DLD1 (cell line): ENCODE data around the gene UBXN7.
"Not testable (repeated sequence)": the region's sequence is repeated elsewhere in the genome, so short reads cannot be mapped to it uniquely, and the experiment has no call there.

ENCODE experiments used
- in situ Hi-C: cut with HindIII; loops from 2 replicates; pipeline ENCODE4 v1.10.0; 2017; ENCODE audit warnings: low sequenced_read_pairs

The UBXN7 gene, protein sequence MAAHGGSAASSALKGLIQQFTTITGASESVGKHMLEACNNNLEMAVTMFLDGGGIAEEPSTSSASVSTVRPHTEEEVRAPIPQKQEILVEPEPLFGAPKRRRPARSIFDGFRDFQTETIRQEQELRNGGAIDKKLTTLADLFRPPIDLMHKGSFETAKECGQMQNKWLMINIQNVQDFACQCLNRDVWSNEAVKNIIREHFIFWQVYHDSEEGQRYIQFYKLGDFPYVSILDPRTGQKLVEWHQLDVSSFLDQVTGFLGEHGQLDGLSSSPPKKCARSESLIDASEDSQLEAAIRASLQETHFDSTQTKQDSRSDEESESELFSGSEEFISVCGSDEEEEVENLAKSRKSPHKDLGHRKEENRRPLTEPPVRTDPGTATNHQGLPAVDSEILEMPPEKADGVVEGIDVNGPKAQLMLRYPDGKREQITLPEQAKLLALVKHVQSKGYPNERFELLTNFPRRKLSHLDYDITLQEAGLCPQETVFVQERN

DNA sequence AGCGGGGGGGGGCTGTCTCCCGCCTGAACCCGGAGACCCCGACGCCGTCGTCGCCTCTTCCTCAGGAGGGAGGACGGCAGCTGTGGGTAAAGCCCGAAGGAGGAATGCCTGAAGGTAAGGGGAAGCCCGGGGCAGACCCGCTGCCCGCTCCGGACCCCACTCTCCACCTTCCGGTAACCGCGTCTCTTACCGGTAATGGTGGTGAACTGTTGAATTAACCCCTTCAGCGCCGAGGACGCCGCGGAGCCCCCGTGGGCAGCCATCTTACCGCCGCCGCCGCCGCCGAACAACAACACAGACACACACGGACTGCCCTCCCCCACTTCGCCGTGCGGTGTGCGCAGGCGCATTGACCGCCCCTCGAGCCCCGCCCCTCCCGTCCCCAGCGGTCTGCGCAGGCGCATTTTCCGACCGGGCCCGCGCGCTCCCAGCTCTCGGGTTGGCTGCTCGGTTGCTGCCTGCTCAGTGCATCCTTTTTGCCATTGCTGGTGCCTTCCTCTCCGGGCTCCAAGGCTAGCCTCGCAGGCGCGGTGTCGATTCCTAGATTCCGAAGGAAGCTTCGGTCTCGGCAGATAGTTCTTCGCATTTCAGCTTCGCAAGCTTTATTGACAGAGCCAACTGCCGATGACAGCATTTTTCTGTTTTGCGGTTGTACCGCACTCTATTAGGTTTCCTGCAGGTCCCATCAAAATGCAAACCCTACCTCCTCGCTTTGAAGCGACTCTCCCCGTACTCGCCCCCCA, at the start of gene UBXN7:
Gene UBXN7, minus strand, starts transcription at position 291 of the 743 bp plus-strand sequence. Its CDS starts 28 bp downstream, at position 263.
- in situ Hi-C loops = no loop called here

DNA sequence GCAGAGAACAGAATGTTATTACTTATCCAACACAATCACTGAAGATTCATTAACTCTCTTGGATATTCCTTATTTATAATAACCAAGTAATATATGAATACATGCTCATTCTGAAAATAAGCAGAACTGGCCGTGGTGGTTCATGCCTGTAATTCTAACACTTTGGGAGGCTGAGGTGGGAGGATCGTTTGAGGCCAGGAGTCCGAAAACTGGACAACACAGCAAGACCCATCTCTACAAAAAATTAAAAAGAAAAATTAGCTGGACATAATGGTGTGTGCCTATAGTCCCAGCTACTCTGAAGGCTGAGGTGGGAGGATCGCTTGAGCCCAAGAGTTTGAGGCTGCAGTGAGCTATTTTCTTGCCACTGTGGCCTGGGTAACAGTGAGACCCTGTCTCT, 45.5 kb upstream of the UBXN7 start:
- in situ Hi-C loops = no loop called here

DNA sequence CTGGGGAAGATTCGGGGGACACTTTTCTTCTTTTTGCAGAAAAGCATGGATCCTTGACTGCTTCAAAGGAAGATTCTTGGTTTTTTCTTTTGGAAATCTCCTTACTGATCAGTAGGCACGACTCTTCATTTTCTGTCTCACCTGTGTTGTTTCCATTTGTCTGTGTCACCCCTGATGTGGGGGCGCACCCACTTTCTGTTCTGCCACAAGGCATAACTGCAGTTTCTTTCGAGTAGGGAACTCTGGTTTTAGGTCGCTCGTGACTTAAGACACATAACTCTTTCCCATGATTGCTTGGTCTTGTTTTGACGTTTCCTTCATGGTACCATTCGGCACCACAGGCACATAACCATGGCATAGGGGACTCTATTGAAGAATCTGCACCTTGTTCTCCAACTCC, 40.1 kb upstream of the UBXN7 start:
- in situ Hi-C loops = no loop called here

DNA sequence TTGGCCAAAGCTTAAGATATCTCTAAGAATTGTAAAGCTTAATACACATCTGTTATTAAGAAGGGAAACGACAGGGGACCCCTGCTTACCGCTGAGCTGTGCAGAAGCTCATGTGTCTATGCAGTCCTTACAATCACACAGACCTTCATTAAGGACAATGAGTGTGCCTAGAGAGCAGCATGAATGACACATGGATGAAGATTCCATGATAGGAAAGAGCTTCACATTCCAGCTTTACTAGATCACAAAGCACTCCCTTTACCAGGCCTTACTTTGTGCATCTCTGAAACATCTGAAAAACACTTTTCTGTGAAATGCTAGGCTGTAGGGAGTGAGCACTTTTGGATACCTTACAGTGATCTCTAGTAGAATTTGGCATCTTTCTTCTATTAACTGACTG, 39.3 kb upstream of the UBXN7 start:
- in situ Hi-C loops = no loop called here

DNA sequence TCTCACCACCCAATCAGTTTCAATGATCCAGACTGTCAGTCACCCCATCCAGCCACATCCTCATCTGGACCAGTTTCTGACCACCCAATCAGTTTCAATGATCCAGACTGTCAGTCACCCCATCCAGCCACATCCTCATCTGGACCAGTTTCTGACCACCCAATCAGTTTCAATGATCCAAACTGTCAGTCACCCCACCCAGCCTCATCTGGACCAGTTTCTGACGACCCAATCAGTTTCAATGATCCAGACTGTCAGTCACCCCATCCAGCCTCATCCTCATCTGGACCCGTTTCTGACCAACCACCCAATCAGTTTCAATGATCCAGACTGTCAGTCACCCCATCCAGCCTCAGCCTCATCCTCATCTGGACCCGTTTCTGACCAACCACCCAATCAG, 38.0 kb upstream of the UBXN7 start:
- in situ Hi-C loops = not testable (repeated sequence)

DNA sequence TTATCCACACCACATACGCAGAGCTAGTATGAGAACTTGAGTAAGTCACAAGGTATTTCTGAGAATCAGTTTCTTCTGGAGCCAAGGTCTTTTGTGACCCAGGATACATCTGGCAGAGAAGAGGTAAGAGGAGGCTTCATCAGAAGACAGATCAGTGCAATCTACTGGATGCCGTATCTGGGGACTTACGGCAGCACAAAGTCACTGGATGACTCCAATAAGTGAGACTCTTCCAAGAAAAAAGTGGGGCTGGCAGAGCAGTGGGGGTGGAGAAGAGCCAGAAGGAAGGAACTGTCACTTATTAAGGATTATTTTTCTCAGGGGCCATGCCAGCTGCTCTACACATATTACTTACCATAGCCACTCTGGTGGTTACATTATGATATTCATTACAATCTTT, 31.6 kb upstream of the UBXN7 start:
- in situ Hi-C loops = no loop called here

DNA sequence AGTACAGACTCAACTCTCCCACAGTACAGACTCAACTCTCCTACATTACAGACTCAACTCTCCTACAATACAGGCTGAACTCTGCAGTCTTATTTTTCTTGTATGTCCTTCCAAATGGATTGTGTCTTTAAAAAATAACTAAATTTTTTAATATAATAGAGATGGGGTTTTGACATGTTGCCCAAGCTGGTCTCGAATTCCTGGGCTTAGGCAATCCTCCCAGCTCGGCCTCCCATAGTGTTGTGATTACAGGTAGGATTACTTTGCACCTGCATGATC, 31.2 kb upstream of the UBXN7 start:
- in situ Hi-C loops = no loop called here

DNA sequence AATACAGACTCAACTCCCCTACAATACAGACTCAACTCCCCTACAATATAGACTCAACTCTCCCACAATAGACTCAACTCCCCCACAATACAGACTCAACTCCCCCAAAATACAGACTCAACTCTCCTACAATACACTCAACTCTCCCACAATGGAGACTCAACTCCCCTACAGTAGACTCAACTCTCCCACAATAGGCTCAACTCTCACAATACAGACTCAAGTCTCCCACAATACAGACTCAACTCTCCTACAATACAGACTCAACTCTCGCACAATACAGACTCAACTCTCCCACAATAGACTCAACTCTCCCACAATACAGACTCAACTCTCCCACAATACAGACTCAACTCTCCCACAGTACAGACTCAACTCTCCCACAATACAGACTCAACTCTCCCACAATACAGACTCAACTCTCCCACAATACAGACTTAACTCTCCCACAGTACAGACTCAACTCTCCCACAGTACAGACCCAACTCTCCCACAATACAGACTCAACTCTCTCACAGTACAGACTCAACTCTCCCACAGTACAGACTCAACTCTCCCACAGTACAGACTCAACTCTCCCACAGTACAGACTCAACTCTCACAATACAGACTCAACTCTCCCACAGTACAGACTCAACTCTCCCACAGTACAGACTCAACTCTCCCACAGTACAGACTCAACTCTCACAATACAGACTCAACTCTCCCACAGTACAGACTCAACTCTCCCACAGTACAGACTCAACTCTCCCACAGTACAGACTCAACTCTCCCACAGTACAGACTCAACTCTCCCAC, 30.7 kb upstream of the UBXN7 start:
- in situ Hi-C loops = not testable (repeated sequence)

DNA sequence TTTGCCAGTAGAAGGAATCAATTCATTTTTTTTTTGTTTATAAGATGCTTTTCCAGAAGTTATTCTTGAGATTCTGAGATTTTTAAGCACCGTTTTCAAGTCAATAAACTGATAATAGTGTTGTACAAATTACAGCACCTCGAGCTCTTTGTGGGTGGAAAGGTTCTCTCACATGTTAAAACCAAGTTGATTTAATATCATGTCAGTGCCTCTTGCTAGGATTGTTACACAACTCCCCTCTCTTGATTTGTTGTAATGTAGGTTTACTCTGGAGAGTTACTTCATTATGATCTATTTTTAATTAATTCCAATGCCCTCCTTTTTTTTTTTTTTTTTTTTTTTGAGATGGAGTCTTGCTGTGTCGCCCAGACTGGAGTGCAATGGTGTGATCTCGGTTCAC, 25.8 kb upstream of the UBXN7 start:
- in situ Hi-C loops = no loop called here

DNA sequence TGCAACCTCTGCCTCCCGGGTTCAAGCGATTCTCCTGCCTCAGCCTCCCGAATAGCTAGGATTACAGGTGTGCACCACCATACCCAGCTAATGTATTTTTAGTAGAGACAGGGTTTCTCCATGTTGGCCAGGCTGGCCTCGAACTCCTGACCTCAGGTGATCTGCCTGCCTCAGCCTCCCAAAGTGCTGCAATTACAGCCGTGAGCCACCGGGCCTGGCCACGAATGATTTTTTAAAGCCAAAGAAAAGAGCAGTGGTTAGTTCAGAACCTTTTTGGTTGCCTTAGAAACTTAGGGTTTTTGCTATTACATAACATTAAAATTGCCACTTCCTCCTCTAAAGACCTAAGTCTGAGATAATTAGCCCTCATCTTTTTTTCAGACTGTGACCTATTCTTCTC, 25.2 kb upstream of the UBXN7 start:
- in situ Hi-C loops = not testable (repeated sequence)

DNA sequence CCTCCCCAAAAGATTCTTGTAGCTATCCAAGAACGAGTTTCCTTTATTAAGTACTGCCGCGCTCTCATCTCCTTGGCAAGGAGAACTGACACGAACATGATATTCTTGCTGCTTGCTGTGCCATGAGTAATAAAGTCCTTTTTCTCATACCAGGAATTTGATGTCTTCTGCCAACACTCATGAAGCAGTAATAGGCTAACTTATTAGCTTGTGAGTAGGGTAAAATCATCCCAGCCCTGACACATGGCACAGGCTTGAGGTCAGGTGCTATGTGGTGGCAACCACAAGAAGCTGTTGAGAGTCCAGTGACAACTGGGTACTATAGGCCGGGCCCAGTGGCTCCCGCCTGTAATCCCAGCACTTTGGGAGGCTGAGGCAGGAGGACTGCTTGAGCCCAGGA, 22.7 kb upstream of the UBXN7 start:
- in situ Hi-C loops = no loop called here

DNA sequence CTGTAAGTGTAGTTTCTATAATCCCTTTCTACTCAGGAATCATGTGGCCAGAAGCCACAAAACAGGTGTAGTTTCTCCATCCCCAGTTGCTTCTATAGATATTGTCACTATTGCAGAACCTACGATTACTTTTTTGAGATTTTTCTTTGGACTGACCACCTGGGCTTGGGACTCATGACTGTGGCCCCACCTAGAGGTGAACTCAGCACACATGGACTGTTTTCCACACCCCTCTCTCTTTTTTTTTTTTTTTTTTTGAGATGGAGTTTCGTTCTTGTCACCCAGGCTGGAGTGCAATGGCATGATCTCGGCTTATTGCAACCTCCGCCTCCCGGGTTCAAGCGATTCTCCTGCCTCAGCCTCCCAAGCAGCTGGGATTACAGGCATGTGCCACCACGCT, 13.2 kb upstream of the UBXN7 start:
- in situ Hi-C loops = not testable (repeated sequence)

DNA sequence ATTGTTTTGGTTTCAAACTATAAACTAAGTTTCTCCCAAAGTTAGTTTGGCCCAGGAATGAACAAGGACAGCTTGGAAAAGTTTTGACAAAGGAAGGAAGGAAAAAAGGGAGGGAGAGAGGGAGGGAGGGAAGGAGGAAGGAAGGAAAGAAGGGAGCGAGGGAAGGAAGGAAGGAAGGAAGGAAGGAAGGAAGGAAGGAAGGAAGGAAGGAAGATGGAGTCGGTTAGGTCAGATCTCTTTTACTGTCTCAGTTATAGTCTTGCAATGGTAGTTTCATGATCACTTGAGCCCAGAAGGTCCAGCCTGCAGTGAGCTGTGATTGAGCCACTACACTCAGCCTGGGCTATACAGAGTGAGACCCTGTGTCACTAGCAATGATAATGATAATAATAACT, 12.3 kb upstream of the UBXN7 start:
- in situ Hi-C loops = no loop called here

DNA sequence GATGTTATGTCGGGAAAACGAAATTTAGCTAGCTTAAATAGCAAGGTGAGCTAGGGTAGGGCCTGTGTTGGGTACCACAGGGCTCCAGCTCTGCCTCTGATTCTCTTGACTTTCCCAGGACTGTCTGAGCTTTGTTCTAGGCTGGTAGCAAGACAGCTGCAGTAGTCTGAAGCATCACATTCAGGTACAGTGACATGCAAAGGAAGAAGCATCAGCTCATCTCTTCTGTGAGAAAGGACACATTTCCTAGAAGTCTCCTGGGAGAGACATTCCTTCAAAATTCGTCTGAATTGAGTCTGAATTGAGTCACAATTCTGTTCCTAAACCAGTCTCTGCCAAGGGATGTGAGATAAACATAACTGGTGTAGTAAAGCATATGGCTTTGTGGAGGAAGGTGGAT, 8.5 kb upstream of the UBXN7 start:
- in situ Hi-C loops = no loop called here

DNA sequence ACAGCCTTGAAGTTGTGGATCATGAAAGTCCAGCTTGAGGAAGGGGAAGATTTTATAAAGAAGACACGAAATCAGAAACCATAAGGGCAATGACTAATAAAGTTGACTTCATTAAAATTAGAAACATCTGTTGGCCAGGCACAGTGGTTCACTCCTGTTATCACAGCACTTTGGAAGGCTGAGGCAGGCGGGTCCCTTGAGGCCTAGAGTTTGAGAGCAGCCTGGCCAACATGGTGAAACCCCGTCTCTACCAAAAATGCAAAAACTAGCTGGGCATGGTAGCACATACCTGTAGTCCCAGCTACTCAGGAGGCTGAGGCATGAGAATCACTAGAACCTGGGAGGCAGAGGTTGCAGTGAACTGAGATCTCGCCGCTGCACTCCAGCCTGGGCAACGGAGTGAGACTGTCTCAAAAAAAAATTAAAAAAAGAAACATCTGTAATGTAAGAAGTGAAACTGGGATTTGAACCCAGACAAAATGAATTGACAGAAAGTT, 7.9 kb upstream of the UBXN7 start:
- in situ Hi-C loops = no loop called here

DNA sequence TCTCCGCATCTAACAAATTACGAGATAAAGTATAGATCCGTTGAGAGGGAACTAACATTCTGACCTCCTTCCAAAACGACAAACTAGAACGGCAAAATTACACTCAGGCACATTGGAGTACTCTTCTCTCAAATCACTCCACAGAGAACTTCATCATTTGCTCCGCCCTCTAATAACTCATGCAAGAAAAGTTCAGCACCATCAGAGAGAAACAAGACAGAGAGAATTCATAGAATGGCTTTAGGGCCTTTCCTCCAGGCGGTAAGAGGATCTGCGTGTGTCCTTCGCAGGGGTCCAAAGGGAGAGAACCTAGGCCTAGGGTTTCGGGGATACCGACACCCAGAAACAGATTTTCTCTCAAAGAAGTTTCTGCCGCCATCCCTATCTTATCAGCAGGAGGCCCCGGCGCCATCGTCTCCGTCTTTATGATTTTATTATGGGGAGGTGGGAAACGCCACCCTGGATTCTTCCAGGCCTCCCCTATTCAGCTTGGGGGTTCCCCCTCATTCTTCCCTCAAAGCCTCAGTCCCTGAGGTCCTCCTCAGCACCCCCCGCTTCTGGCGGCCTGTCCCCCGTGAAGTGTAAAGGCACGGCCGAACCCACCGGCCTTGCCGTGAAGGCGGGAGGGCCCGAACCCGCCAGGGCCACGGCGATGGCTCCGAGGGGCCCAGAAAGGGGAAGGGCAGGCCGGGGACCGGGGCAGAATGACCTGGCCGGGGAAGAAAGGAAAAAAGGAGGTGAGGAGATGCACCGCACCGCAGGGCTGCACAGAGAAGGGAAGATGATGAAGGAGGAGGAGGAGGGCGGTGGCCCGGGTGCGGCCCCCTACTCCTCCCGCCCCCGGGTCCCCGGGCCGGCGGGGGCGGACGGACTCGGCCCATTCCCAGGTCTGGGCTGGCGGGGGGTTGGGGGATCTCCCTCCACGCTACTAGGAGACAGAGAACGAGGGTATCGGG, 768 bp downstream of the UBXN7 start:
- in situ Hi-C loops = no loop called here

DNA sequence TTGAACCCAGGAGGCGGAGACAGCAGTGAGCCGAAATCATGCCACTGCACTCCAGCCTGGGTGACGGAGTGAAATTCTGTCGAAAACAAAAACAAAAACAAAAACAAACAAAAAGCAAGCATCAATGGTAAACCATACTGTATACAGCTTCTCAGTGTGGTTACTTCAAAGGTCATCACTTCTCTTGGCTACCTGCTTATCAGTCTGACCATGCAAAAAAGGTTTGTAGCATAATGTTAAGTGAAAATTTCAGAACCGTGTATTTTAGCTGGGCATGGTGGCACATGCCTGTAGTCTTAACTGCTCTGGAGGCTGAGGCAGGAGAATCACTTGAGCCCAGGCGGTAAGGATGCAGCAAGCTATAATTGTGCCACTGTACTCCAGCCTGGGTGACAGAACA, 4.2 kb downstream of the UBXN7 start:
- in situ Hi-C loops = no loop called here

DNA sequence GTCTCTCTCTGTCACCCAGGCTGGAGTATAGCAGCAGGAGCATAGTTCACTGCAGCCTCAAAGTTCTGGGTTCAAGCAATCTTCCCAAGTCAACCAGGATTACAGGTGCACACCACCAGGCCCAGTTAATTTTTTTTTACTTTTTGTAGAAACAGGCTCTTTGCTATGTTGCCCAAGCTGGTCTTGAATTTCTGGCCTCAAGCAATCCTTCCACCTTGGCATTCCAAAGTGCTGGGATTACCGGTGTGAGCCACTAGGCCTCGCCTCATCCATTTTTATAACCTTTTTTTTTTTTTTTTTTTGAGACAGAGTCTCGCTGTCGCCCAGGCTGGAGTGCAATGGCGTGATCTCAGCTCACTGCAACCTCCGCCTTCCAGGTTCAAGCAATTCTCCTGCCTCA, 7.8 kb downstream of the UBXN7 start:
- in situ Hi-C loops = not testable (repeated sequence)

DNA sequence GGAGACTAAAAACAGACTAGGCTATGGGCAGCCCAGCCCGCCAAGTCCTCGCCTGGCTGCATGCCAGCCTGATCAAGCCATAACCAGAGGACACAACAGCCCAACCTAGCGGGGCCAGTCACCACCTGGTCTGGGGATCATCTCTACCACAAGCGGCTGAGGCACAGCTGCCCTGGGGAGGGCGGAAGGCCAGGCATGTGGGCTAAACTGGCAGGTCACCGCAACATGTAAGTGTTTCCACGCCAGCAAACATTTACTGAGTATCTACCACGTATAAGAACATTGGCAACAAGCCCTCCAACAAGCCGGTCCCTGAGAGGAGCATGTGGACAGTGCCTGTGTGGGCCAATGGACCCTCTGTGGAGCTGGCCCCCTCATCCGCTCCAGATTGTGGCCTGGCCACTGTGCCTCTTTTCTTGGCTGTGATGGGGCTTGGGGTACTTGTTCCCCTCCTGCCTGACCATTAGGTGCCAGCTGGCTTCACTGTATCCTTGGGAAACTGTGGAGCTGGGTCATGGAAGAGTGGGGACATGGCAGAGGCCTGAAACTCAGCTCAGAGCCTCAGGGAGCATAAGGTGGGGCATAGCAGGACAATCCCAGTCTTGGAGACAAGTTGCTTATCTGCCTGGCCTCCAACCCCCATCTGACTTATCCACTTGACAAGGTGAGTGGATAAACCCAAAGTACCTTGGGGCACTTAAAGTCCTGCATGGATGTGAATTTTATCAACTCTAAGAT, 9.0 kb downstream of the UBXN7 start:
- in situ Hi-C loops = no loop called here

DNA sequence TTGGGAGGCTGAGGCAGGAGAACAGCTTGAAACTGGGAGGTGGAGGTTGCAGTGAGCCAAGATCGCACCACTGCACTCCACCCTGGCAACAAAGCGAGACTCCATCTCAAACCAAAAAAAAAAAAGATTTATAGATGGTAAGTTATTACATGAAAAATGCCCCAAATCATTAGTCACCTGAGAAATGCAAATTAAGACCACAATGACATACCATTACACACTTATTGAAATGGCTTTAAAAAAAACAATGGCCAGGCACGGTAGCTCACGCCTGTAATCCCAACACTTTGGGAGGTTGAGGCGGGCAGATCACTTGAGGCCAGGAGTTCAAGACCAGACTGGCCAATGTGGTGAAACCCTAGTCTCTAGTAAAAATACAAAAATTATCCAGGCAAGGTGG, 10.6 kb downstream of the UBXN7 start:
- in situ Hi-C loops = not testable (repeated sequence)
